Measurements from ENCODE around the gene PTPN7.
"Not testable (repeated sequence)": the region's sequence is repeated elsewhere in the genome, so short reads cannot be mapped to it uniquely, and the experiment has no call there.

PTPN7 gene

GRCh38 chr1:202154148-202154765 lies 6.1 kb downstream of the PTPN7 start:
- no peak for DNase-seq (ENCODE audit: low spot score)
- FAIRE-seq: no peak

- FAIRE-seq: no peak
- no peak for DNase-seq (ENCODE audit: low spot score)
These were observed 7.1 kb downstream of the PTPN7 start for GRCh38 chr1:202153284-202153683.

- DNase-seq (ENCODE audit: low spot score) (no peak), FAIRE-seq (no peak)
These were observed 8.0 kb downstream of the PTPN7 start for GRCh38 chr1:202152399-202152798.

GRCh38 chr1:202151045-202151444 lies 9.4 kb downstream of the PTPN7 start:
- DNase-seq (ENCODE audit: low spot score) (no peak), FAIRE-seq (no peak)

GRCh38 chr1:202150602-202151001 lies 9.8 kb downstream of the PTPN7 start:
- FAIRE-seq (no peak), DNase-seq (ENCODE audit: low spot score) (no peak)

- FAIRE-seq (no peak), DNase-seq (ENCODE audit: low spot score) (no peak)
These were observed 10.2 kb downstream of the PTPN7 start for GRCh38 chr1:202150187-202150586.

GRCh38 chr1:202149566-202149965 lies 10.8 kb downstream of the PTPN7 start:
- FAIRE-seq (no peak), DNase-seq (ENCODE audit: low spot score) (no peak)

- no peak for FAIRE-seq
- no peak for DNase-seq (ENCODE audit: low spot score)
These were observed 12.0 kb downstream of the PTPN7 start for GRCh38 chr1:202148391-202148790.

- DNase-seq (ENCODE audit: low spot score) (no peak), FAIRE-seq (no peak)
These were observed 13.4 kb downstream of the PTPN7 start for GRCh38 chr1:202146993-202147392.

- DNase-seq (ENCODE audit: low spot score) (no peak), FAIRE-seq (no peak)
These were observed 14.1 kb downstream of the PTPN7 start for GRCh38 chr1:202146279-202146678.

- not testable (repeated sequence) for DNase-seq (ENCODE audit: low spot score); FAIRE-seq
These were observed 14.7 kb downstream of the PTPN7 start for GRCh38 chr1:202145744-202146140.

- FAIRE-seq: no peak
- DNase-seq (ENCODE audit: low spot score): peak; percentile 39
These were observed 15.2 kb downstream of the PTPN7 start for GRCh38 chr1:202145068-202145743.

GRCh38 chr1:202144402-202145067 lies 15.9 kb downstream of the PTPN7 start, which contains the start of gene ARL8A:
TSS of gene ARL8A (minus strand) at chr1:202144737. CDS start at chr1:202144572, 165 bp downstream.
- peak; percentile 85 for DNase-seq (ENCODE audit: low spot score)
- no peak for FAIRE-seq

- FAIRE-seq (no peak), DNase-seq (ENCODE audit: low spot score) (peak; percentile 46)
These were observed 16.5 kb downstream of the PTPN7 start for GRCh38 chr1:202143768-202144401.

- DNase-seq (ENCODE audit: low spot score) (no peak), FAIRE-seq (no peak)
These were observed 17.2 kb downstream of the PTPN7 start for GRCh38 chr1:202143011-202143767.

- not testable (repeated sequence) for FAIRE-seq; DNase-seq (ENCODE audit: low spot score)
These were observed 18.9 kb downstream of the PTPN7 start for GRCh38 chr1:202141468-202141867.

- no peak for DNase-seq (ENCODE audit: low spot score)
- FAIRE-seq: no peak
These were observed 19.6 kb downstream of the PTPN7 start for GRCh38 chr1:202140833-202141232.

GRCh38 chr1:202135221-202135721 lies 25.1 kb downstream of the PTPN7 start:
- FAIRE-seq (no peak), DNase-seq (ENCODE audit: low spot score) (peak; percentile 84)

- FAIRE-seq: no peak
- DNase-seq (ENCODE audit: low spot score): no peak
These were observed 25.7 kb downstream of the PTPN7 start for GRCh38 chr1:202134645-202135172.

GRCh38 chr1:202133989-202134388 lies 26.4 kb downstream of the PTPN7 start:
- no peak for FAIRE-seq
- DNase-seq (ENCODE audit: low spot score): no peak

GRCh38 chr1:202133496-202133895 lies 26.9 kb downstream of the PTPN7 start:
- DNase-seq (ENCODE audit: low spot score) (no peak), FAIRE-seq (no peak)
